Measurements from ENCODE around the gene RAB11A. TPM values are rescaled to one million over a fixed set of nuclear protein-coding genes. Genes with fewer than 3 reads are reported as not detected.
"Not testable (repeated sequence)": the region's sequence is repeated elsewhere in the genome, so short reads cannot be mapped to it uniquely, and the experiment has no call there.

Gene RAB11A
- total and polyA plus RNA-seq, 2 donors (not counting 1 experiment from before 2014, with no cell fraction given): 83.2 to 126 TPM

DNA sequence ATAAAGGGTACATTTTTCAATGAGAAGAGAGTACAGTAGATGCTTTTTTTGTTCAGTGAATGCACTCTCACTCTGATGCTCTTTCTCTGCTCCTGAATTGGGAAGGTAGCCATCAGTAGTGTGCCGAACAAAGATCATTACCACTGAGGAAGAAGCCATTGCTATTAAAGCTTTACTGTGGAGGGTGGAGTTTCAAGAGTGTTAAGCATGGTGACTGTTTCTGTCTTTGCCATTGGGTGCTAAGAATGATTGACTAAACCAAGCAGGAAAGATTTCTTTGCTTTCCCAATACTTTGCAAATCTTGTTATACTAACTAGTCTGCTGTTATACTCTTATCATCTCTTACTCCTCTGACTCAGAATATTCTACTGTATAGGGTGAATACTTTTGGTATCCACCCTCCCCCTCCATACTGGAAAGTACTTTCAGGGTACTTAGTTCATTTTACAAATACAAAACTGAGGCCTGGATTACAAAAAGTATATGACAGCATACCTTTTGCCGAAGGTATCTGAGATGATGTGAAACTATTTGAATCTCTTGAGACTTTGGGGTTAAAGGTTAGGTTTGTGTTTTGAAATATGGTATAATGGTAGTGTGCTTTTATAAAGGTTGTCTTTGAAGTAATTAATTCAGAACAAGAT lies 1.7 kb downstream of the RAB11A start:
- no peaks in the 10 kb centered on the region for H3K27me3 ChIP-seq (replicated peaks in 1 of 4; ENCODE audit: control extremely low read depth in 1 of 4, control insufficient read depth in 3 of 4, insufficient read depth in 4 of 4, low read length in 3 of 4)
- TF ChIP-seq, protein P1, sequence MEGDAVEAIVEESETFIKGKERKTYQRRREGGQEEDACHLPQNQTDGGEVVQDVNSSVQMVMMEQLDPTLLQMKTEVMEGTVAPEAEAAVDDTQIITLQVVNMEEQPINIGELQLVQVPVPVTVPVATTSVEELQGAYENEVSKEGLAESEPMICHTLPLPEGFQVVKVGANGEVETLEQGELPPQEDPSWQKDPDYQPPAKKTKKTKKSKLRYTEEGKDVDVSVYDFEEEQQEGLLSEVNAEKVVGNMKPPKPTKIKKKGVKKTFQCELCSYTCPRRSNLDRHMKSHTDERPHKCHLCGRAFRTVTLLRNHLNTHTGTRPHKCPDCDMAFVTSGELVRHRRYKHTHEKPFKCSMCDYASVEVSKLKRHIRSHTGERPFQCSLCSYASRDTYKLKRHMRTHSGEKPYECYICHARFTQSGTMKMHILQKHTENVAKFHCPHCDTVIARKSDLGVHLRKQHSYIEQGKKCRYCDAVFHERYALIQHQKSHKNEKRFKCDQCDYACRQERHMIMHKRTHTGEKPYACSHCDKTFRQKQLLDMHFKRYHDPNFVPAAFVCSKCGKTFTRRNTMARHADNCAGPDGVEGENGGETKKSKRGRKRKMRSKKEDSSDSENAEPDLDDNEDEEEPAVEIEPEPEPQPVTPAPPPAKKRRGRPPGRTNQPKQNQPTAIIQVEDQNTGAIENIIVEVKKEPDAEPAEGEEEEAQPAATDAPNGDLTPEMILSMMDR (IDR thresholded peaks at IDR 0.05): no peak
- TF ChIP-seq EZH2 (IDR thresholded peaks at IDR 0.05; ENCODE audit: borderline replicate concordance, insufficient read depth, low read depth, low read length, poor library complexity, severe bottlenecking): no peak
- peak overlapping the region; percentile 99 for H3K4me3 Mint-ChIP-seq
- DNase-seq (no peak), ATAC-seq (ENCODE audit: low read depth) (no peak)
- intact Hi-C loops (cut with micrococcal nuclease): no loop called here
- CTCF ChIA-PET: interaction anchor here (2.0 to 5.2 kb wide), 2 partner anchors 15 to 47 kb away, joined by 8 to 45 read pairs; no protein-coding TSS in a partner anchor
- peak overlapping the region; percentile 99 for H3K27ac Mint-ChIP-seq
- H3K4me1 Mint-ChIP-seq: peaks cover 40% of the 10 kb centered on the region
- peaks cover 16 to 17% of the 10 kb centered on the region in 2 donors for H3K4me1 ChIP-seq (ENCODE audit: control insufficient read depth in 2 of 2, insufficient read depth in 2 of 2, low read length in 2 of 2)
- H3K4me2 ChIP-seq (replicated peaks; ENCODE audit: low read depth, low read length, poor library complexity, severe bottlenecking): peak overlapping the region; percentile 93
- peak overlapping the region in 1 of 2 donors; percentile 95 for H3K27ac ChIP-seq (ENCODE audit: low read length in 2 of 2)
- peak overlapping the region; percentile 75 to 99 (median 89) for H3K4me3 ChIP-seq (ENCODE audit: control extremely low read depth in 1 of 5, extremely low read depth in 1 of 5, insufficient read depth in 1 of 5, low read depth in 2 of 5, low read length in 4 of 5)
- peaks cover 37% of the 10 kb centered on the region for H4K20me1 ChIP-seq (ENCODE audit: control insufficient read depth, insufficient read depth, low read length, poor library complexity, severe bottlenecking)
- peaks cover 7 to 12% of the 10 kb centered on the region in 2 experiments for H3K36me3 ChIP-seq (replicated peaks in 1 of 2; ENCODE audit: control extremely low read depth in 1 of 2, control insufficient read depth in 1 of 2, extremely low read depth in 1 of 2, insufficient read depth in 2 of 2, low read length in 1 of 2)
- H3K9ac ChIP-seq (ENCODE audit: low read length): peak overlapping the region; percentile 87
- peak overlapping the region; percentile 89 for H2AFZ ChIP-seq (ENCODE audit: insufficient read depth, low read depth, low read length, poor library complexity, severe bottlenecking)
- no peaks in the 10 kb centered on the region for H3K27me3 Mint-ChIP-seq
- WGBS (ENCODE audit: insufficient coverage): 13% methylated on average over 2 of the region's 2 CpGs
- H3K9me3 ChIP-seq (ENCODE audit: control extremely low read depth in 1 of 3, control insufficient read depth in 2 of 3, insufficient read depth in 1 of 3, low read length in 2 of 3): no peaks in the 10 kb centered on the region
- POLR2A ChIA-PET: interaction anchor here (1.2 kb wide), 1 partner anchor 59 kb away, joined by 3 read pairs; no protein-coding TSS in a partner anchor
- peaks cover 65% of the 10 kb centered on the region for H3K79me2 ChIP-seq (ENCODE audit: control insufficient read depth, insufficient read depth, low read length)
- H3K9me3 Mint-ChIP-seq (ENCODE audit: insufficient read depth): no peaks in the 10 kb centered on the region

DNA sequence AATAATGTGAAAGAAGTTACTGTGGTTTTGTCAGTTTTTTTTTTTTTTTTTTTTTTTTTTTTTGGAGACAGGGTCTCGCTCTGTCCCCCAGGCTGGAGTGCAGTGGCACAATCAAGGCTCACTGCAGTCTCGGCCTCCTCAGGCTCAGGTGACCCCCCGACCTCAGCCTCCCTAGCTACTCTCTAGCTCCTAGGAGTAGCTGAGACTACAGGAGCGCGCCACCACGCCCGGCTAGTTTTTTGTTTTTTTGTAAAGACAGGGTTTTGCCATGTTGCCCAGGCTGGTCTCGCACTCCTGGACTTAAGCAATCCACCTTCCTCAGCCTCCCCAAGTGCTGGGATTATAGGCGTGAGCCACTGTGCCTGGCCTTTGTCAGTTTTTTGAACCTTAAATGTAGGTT lies 2.6 kb downstream of the RAB11A start:
- H3K9me3 Mint-ChIP-seq (ENCODE audit: insufficient read depth); H3K27me3 Mint-ChIP-seq; POLR2A ChIA-PET; intact Hi-C loops (cut with micrococcal nuclease); H3K9ac ChIP-seq (ENCODE audit: low read length); H3K9me3 ChIP-seq (ENCODE audit: control extremely low read depth in 1 of 3, control insufficient read depth in 2 of 3, insufficient read depth in 1 of 3, low read length in 2 of 3); H3K27ac Mint-ChIP-seq; H2AFZ ChIP-seq (ENCODE audit: insufficient read depth, low read depth, low read length, poor library complexity, severe bottlenecking); H3K4me3 Mint-ChIP-seq; H3K4me3 ChIP-seq (ENCODE audit: control extremely low read depth in 1 of 5, extremely low read depth in 1 of 5, insufficient read depth in 1 of 5, low read depth in 2 of 5, low read length in 4 of 5); ATAC-seq (ENCODE audit: low read depth); H3K27me3 ChIP-seq (replicated peaks in 1 of 4; ENCODE audit: control extremely low read depth in 1 of 4, control insufficient read depth in 3 of 4, insufficient read depth in 4 of 4, low read length in 3 of 4); DNase-seq; CTCF ChIA-PET: not testable (repeated sequence)
- peaks cover 40% of the 10 kb centered on the region for H3K4me1 Mint-ChIP-seq
- H3K4me1 ChIP-seq (ENCODE audit: control insufficient read depth in 2 of 2, insufficient read depth in 2 of 2, low read length in 2 of 2): peaks cover 16 to 17% of the 10 kb centered on the region in 2 donors
- peaks cover 46% of the 10 kb centered on the region for H4K20me1 ChIP-seq (ENCODE audit: control insufficient read depth, insufficient read depth, low read length, poor library complexity, severe bottlenecking)
- H3K79me2 ChIP-seq (ENCODE audit: control insufficient read depth, insufficient read depth, low read length): peaks cover 74% of the 10 kb centered on the region
- peaks cover 7 to 20% of the 10 kb centered on the region in 2 experiments for H3K36me3 ChIP-seq (replicated peaks in 1 of 2; ENCODE audit: control extremely low read depth in 1 of 2, control insufficient read depth in 1 of 2, extremely low read depth in 1 of 2, insufficient read depth in 2 of 2, low read length in 1 of 2)
- WGBS (ENCODE audit: insufficient coverage): no CpG with 5 or more reads among the region's 9 CpGs
- H3K27ac ChIP-seq (ENCODE audit: low read length in 2 of 2): peak overlapping the region in 1 of 2 donors; percentile 95
- peak overlapping the region; percentile 93 for H3K4me2 ChIP-seq (replicated peaks; ENCODE audit: low read depth, low read length, poor library complexity, severe bottlenecking)

DNA sequence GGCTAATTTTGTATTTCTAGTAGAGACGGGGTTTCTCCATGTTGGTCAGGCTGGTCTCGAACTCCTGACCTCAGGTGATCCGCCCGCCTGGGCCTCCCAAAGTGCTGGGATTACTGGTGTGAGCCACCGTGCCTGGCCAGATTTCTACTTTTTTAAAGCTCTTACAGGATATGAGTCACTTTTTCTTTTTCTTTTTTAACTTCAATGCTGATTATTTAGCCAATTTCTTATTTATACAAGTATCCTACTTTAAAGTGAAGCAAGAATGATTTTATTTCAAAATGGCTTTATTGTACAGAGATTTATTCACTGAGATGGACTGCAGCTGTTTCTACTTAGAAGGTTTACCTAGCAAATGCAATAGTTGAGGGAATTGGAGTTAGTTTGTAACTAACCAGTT lies 3.3 kb downstream of the RAB11A start:
- intact Hi-C loops (cut with micrococcal nuclease): not testable (repeated sequence)

More for the DNA sequence above, 3.3 kb downstream of the RAB11A start:
- H2AFZ ChIP-seq (ENCODE audit: insufficient read depth, low read depth, low read length, poor library complexity, severe bottlenecking); ATAC-seq (ENCODE audit: low read depth); H3K9me3 Mint-ChIP-seq (ENCODE audit: insufficient read depth); H3K9ac ChIP-seq (ENCODE audit: low read length); H3K27me3 Mint-ChIP-seq; CTCF ChIA-PET; H3K4me2 ChIP-seq (replicated peaks; ENCODE audit: low read depth, low read length, poor library complexity, severe bottlenecking); H3K4me3 Mint-ChIP-seq; H3K4me3 ChIP-seq (ENCODE audit: control extremely low read depth in 1 of 5, extremely low read depth in 1 of 5, insufficient read depth in 1 of 5, low read depth in 2 of 5, low read length in 4 of 5); H3K27ac Mint-ChIP-seq; DNase-seq; H3K27me3 ChIP-seq (replicated peaks in 1 of 4; ENCODE audit: control extremely low read depth in 1 of 4, control insufficient read depth in 3 of 4, insufficient read depth in 4 of 4, low read length in 3 of 4); H3K9me3 ChIP-seq (ENCODE audit: control extremely low read depth in 1 of 3, control insufficient read depth in 2 of 3, insufficient read depth in 1 of 3, low read length in 2 of 3): not testable (repeated sequence)
- H3K4me1 Mint-ChIP-seq: peaks cover 40% of the 10 kb centered on the region
- POLR2A ChIA-PET: interaction anchor here (0.6 kb wide), 1 partner anchor 278 kb away, joined by 7 read pairs; no protein-coding TSS in a partner anchor
- Histone ChIP-seq H3K27ac (ENCODE audit: low read length in 2 of 2) (peak overlapping the region in 1 of 2 donors; percentile 39), H3K79me2 (ENCODE audit: control insufficient read depth, insufficient read depth, low read length) (peaks cover 81% of the 10 kb centered on the region), H3K36me3 (replicated peaks in 1 of 2; ENCODE audit: control extremely low read depth in 1 of 2, control insufficient read depth in 1 of 2, extremely low read depth in 1 of 2, insufficient read depth in 2 of 2, low read length in 1 of 2) (peaks cover 11 to 28% of the 10 kb centered on the region in 2 experiments), H4K20me1 (ENCODE audit: control insufficient read depth, insufficient read depth, low read length, poor library complexity, severe bottlenecking) (peaks cover 53% of the 10 kb centered on the region), H3K4me1 (ENCODE audit: control insufficient read depth in 2 of 2, insufficient read depth in 2 of 2, low read length in 2 of 2) (peaks cover 16 to 17% of the 10 kb centered on the region in 2 donors)
- WGBS (ENCODE audit: insufficient coverage): 93% methylated on average over 3 of the region's 5 CpGs
